Measurements from ENCODE around the gene UGT2B11.
"Not testable (repeated sequence)": the region's sequence is repeated elsewhere in the genome, so short reads cannot be mapped to it uniquely, and the experiment has no call there.

The UGT2B11 gene

DNA sequence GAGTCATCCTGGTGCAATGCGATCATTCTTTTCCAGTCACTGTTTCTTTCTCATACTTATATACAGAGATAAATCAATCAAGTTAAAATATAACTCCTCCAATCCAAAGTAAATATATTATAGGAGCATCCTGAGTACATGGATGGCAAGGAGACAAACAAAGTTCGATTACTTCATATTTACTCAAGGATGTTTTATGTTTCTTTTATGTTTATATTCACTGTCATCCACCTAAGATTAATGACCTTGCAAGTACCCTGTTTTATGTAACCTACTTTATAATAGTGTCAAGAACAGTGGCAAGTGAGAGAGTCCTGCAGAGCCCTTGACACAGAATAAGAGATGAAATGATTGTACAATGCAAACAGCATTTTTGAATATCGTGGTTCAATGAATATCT lies at the start of gene UGT2B11:
TSS of gene UGT2B11 (minus strand) at position 33 of the 400 bp plus-strand sequence. CDS start at position 7, 26 bp downstream.
- DNase-seq (ENCODE audit: low spot score): no peak

DNA sequence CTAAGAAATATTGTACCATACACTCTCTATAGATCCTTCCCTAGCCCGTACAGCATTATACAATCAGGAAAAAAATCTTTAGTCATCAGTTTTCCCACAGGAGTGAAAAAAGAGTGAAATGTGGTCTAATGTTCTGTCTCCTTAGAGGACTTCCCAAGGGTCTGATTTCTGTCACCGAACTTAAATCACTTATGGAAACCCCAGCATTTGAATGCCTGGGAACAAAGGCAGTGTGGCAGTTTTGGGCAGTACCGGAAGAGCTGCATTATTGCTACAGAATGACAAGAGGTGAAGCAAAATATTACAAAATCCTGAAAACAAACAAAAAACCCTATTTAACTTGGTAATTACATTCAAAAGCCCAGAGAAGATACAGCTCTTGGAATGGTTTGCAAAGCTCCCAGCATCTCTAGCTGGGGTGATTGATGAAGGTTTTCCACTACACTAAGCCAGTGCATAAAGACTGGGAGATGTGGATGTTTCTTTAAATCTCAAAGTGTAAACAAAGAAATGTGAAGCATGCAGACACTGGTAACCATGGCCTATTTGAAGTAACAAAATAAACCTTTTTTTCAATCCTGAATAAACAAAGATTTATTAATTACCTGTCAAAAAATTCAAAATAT lies 38.7 kb upstream of the UGT2B11 start:
- DNase-seq (ENCODE audit: low spot score): not testable (repeated sequence)

DNA sequence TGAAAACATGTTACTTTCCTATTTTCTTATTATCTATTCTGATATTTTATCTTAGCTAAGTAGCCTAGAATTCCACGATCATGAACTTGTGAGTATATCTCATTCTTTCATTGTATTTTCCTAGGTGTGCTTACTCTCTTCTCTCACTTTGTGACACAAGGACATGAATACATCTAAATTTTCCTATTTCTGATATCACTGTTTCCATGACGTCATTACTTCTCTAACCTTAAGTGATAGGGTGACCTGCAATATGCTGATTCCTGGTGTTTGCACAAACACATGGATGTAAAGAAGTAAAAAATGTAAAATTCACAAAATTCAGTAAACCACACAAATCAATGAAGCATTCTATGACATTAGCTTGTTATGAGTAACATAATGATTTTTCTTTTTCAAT lies 36.3 kb upstream of the UGT2B11 start:
- DNase-seq (ENCODE audit: low spot score): not testable (repeated sequence)

DNA sequence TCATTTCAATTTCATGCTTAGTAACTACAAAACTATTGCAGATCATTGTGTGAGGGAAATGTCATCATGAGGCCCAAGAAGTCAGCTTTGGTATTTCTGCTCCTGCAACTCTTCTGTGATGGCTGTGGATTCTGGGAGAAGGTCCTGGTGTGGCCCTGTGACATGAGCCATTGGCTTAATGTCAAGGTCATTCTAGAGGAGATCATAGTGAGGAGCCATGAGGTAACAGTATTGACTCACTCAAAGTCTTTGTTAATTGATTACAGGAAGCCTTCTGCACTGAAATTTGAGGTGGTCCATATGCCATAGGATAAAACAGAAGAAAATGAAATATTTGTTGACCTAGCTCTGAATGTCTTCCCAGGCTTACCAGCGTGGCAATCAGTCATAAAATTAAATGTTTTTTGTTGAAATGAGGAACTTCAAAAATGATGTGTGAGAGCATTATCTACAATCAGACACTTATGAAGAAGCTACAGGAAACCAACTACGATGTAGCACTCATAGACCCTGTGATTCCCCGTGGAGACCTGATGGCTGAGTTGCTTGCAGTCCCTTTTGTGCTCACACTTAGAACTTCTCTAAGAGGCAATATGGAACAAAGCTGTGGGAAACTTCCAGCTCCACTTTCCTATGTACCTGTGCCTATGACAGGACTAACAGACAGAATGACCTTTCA lies 28.2 kb upstream of the UGT2B11 start:
- DNase-seq (ENCODE audit: low spot score): not testable (repeated sequence)

DNA sequence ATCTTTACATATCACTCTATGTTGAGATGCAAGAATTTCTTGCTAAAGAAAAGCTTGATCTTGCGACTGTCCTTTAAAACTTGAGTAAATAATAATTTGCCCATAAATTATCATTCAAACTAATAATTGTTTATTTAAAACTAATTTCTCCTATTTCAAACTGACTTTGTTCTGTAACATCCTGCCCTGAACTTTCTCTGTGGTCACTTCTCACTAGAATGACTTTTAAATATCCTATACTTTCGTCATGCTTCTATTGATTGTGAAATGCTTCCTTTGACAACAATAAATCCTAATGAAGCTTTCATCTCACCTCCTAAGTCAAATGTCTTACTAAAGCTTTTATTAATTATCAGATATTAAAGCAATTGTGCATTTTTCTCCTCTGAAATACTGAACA lies 27.2 kb upstream of the UGT2B11 start:
- DNase-seq (ENCODE audit: low spot score): not testable (repeated sequence)

DNA sequence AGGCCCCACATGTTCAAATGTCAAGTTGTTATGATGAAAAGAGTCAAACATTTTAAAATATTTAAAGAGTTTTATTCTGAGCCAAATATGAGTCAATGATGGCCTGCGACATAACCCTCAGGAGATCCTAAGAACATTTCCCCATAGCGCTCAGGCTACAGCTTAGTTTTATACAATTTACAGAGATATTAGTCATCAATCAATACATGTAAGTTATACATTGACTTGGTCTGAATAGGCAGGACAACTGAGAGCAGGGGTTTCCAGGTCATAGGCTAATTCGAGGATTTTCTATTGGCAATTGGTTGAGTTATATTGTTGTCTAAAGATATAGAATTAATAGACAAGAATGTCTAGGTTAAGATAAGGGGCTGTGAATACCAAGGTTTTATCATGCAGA lies 26.2 kb upstream of the UGT2B11 start:
- DNase-seq (ENCODE audit: low spot score): not testable (repeated sequence)

DNA sequence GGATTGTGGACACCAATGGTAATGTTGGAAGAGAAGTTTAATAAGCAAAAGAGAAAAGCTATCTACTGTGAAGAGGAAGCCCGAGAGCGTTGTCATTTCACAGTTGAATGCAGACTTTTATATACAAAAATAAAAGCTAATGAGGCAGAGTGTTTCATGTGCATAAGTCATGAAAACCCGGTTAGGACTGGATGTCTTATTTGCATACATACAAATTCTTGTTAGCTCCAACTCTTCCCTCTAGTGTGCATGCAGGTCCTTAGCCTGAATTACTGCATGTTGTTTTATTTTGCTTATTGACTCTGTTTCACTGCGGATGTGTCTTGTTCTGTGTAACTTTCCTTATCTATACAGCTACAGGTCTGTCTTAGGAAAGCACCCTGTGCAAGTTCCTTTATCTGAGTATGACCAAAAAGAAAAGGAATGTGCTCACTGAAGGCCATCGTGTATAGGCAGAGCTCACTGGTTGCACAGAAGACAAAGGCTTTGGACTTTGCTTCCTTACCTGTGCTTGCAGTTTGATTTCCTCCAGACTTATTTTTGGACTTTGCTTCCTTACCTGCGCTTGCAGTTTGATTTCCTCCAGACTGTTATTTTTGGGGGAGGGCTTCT lies 25.1 kb upstream of the UGT2B11 start:
- no peak for DNase-seq (ENCODE audit: low spot score)

DNA sequence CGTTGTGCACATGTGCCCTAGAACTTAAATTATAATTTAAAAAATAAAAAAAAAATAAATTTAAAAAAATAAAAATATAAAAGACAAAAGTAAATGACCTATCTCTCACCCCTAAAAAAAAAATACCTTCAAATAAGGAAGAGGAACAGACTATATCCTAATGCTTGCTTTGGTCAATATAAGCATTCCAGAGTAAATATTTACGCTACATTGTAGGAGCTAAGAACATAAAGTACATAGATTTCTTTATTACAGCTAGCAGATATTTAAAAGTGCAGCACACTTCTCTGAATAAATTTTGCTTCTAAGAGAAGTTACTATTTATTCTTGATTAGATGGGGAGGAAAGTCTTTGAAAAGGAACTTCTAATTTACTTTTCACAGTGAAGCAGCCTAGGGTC lies 24.5 kb upstream of the UGT2B11 start:
- DNase-seq (ENCODE audit: low spot score): no peak

DNA sequence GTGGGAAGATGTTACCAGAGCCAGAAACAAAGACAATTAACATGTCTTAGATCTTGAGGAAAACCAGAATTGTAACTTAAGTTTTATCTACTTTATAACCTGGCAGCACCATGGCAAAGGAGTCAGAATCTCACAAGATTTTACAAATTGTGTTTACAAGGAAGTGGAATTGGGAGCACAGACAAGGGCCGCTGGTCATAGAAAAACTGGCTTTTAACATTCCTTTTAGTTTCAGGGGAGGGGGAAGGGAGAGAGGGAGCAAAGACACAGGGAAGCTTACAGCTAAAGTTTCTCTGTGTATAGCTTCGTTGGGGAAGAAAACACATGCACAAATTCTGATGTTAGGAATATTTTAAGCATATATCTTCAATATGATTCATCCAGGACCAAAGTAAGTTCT lies 10.3 kb upstream of the UGT2B11 start:
- no peak for DNase-seq (ENCODE audit: low spot score)

DNA sequence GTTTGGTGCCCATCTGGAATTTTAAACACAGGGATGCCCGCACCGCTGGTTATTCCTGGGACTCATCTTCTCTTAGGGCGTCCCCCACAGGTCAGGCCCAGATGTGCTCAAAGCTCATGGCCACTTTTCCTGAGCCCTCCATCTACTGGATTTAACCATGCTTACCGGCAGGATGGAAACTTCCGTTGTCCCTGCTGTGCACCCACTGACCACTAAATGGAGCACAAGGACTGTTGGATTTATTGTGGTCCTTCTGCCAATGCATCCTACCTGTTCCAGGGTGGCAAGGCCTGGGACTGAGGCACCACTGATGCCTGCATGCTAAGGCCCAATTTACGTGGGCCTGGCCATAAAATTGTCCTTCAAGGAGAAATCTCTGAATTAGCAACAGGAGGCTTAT lies 8.7 kb upstream of the UGT2B11 start:
- not testable (repeated sequence) for DNase-seq (ENCODE audit: low spot score)

DNA sequence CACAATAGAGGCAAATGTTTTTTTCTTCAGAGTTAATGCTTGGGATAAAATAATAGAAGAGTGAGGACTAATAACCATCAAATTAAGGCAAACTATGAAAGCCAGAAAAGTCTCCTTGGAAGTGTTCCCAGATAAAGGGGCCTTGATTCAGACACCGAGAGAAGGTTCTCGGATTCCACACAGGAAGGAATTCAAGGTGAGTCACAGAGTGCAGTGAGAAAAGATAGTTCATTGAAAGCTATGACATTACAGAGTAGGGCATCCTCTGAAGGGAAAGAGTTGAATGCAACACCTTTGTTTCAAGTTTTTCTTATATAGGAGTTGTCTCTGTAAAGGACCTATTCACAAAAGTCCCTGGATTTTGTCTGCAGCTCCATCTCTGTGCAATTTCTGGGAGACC lies 3.9 kb upstream of the UGT2B11 start:
- DNase-seq (ENCODE audit: low spot score): not testable (repeated sequence)

DNA sequence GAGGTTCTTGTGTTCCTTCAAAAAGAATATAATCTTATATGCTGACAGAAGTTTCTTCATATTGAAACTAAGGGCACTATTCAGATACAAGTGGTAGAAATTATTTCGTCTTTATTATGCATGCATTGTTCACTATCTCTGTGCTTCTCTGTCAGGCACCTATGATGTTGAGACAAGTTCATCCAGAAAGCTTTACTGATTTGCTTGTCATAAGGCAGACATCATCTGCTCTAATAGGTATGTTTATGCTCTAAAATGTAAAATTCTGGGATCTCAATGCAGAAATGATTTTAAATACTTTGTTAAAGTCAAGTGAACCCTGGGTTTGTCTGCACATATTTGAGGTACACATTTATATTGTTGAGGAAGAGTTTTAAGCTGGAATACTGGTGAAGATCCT lies 3.6 kb downstream of the UGT2B11 start:
- DNase-seq (ENCODE audit: low spot score): no peak

DNA sequence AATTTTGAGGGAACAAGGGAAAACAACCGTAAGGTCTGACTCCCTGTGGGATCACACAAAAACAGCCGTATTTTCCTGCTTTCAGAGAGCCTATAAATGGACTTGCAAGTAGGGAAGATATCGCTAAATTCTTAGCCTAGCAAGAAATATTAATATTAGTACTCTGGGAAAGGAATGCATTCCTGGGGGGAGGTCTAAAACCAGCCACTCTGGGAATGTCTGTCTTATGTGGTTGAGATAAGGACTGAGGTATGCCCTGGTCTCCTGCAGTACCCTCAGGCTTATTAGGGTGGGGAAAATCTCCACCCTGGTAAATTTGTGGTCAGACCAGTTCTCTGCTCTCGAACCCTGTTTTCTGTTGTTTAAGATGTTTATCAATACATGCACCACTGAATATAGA lies 16.0 kb downstream of the UGT2B11 start:
- not testable (repeated sequence) for DNase-seq (ENCODE audit: low spot score)

DNA sequence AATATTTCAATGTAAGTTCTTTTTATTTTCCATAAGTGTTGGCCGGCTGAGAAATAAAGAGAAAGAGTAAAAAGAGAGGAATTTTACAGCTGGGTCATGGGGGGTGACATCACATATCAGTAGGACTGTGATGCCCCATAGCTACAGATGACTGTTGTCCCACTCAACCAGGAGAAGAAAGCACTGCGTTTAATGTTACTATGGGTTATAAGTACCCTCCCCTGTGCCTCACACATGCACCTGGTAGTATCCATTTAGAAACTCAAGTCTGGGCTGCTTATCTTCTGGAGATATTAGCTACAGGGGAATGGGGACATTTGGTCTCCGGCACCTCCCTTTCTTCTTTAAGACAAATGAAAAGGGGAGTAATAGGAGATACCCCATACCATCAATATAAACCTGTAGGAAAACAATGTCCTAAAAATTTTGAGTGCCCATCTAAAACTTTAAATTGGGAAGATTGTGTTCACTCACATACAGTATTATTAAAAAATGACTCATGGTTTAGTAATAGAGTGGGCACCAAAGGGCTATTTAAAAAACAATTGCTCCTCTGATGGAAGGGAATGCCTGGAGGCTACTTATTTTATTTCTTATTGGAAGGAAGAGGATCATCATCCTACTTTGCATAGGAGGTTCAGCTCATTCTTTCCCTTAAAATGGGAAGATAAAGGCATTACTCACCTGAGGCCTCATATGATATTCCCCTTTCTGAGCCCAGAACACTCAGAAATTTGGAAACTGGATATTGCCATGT lies 18.2 kb downstream of the UGT2B11 start:
- DNase-seq (ENCODE audit: low spot score): no peak

DNA sequence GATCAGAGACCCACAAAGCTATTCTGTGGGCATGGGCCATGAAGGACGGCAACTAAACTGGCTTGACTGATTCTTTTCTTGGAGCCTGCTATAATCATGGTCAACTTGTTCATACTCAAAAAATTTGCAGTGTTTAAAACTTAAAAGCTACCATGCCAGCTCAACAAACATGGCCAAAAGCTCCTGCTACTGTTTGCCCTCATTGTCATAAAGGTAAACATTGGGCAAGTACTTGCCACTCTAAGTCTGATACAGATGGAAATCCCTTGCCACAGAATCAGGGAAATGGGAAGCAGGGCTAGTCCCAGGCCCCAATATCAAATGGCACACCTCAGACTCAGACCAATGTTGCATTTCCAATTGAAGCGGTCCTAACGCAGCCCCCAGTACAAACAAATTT lies 20.4 kb downstream of the UGT2B11 start:
- DNase-seq (ENCODE audit: low spot score): no peak

DNA sequence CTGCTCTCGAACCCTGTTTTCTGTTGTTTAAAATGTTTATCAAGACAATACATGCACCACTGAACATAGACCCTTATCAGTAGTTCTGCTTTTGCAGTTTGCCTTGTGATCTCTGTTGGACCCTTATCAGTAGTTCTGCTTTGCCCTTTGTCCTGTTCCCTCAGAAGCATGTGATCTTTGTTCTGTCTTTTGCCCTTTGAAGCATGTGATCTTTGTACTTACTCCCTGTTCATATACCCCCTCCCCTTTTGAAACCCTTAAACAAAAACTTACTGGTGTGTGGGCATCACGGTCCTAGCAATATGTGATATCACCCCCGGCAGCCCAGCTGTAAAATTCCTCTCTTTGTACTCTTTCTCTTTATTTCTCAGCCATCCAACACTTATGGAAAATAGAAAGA lies 22.6 kb downstream of the UGT2B11 start:
- DNase-seq (ENCODE audit: low spot score): not testable (repeated sequence)

DNA sequence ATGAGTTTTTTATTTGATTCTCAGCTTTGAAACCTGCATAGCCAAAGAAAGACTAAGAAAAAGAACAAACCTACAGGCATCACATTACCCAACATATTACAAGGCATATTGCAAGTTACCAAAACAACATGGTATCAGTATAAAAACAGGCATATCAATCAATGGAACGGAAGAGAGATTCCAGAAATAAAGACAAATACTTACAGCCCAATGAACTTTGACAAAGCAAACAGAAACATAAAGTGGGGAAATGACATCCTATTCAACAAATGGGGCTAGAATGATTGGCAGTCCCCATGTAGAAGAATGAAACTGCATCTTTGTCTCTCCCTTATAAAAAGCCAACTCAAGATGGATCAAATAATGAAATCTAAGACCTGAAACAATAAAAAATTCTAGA lies 23.9 kb downstream of the UGT2B11 start:
- not testable (repeated sequence) for DNase-seq (ENCODE audit: low spot score)

DNA sequence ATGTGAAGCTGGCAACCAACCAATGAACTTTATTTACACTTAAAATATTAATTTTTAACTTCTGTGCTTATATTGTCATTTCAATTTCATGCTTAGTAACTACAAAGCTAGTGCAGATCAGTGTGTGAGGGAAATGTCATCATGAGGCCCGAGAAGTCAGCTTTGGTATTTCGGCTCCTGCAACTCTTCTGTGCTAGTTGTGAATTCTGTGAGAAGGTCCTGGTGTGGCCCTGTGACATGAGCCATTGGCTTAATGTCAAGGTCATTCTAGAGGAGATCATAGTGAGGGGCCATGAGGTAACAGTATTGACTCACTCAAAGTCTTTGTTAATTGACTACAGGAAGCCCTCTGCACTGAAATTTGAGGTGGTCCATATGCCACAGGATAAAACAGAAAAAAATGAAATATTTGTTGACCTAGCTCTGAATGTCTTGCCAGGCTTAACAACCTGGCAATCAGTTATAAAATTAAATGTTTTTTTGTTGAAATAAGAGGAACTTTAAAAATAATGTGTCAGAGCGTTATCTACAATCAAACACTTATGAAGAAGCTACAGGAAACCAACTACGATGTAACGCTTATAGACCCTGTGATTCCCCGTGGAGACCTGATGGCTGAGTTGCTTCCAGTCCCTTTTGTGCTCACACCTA lies 32.9 kb downstream of the UGT2B11 start:
- DNase-seq (ENCODE audit: low spot score): not testable (repeated sequence)

DNA sequence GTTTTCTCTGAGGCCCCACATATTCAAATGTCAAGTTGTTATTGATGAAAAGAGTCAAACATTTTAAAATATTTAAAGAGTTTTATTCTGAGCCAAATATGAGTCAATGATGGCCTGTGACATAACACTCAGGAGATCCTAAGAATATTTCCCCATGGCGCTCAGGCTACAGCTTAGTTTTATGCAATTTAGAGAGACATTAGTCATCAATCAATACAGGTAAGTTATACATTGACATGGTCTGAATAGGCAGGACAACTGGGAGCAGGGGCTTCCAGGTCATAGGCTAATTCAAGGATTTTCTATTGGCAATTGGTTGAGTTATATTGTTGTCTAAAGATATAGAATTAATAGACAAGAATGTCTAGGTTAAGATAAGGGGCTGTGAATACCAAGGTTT lies 34.7 kb downstream of the UGT2B11 start:
- DNase-seq (ENCODE audit: low spot score): not testable (repeated sequence)

DNA sequence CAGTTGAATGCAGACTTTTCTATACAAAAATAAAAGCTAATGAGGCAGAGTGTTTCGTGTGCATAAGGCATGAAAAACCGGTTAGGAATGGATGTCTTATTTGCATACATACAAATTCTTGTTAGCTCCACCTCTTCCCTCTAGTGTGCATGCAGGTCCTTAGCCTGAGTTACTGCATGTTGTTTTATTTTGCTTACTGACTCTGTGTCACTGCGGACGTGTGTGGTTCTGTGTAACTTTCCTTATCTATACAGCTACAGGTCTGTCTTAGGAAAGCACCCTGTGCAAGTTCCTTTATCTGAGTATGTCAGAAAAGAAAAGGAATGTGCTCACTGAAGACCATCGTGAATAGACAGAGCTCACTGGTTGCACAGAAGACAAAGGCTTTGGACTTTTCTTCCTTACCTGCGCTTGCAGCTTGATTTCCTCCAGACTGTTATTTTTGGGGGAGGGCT lies 35.8 kb downstream of the UGT2B11 start:
- DNase-seq (ENCODE audit: low spot score): not testable (repeated sequence)

DNA sequence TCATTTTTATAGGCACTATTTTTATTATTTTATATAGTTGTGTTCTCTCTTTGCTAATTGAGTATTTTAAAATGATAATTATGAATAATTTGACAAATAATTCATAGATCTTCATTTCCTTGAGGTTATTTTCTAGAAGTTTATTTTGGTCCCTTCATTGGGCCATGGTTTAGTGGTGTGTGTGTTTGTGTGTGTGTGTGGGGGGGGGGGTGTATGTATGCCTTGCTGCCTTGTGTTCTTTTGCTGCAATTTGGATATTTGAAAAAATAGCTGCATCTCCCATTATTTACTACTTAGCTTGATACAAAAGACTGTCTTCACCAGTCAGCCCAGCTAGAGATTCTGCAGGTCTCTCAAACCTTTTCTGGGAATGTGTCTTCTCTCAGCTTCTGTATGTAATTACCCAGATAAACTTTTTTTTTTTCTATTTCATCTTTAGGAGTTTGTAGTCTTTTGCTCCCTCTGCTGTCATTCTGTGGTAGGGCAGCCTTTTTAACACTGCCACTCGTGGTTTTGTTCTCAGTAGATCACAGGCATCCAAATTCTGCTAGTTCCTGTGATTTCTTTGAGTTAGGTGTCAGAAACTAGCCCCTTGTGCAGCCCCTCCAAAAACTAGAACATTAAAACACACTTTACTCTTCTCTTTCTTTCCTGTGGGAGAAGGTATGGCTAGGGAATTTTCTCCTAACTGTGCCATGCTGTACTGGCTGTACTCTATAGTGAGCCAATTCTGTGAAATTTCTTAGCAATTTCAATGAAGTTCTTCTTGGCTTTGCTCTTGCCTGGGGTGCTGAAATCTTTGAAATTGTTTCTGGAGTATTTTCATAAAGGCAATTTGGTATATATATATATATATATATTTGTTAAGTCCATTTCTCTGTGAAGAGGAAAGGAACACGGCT lies 44.1 kb downstream of the UGT2B11 start:
- peak; percentile 3 for DNase-seq (ENCODE audit: low spot score)

All from activated CD4-positive, alpha-beta T cell treated with anti-CD3 and anti-CD28 coated beads, Interleukin-2, Interleukin-4, amounts not matched to agents 100 ng/mL and 50 ng/mL, durations not matched to agents 16 hours and 8 hours (primary cell).